GM18498 (cell line): Measurements from ENCODE around the gene PDGFRA.
"Not testable (repeated sequence)": the region's sequence is repeated elsewhere in the genome, so short reads cannot be mapped to it uniquely, and the experiment has no call there.

Source experiments
- ATAC-seq: cut with Tn5 transposase; IDR thresholded peaks from one replicate; pipeline ENCODE4 v1.9.1; 2021; ENCODE audit warnings: mild to moderate bottlenecking, moderate library complexity; ENCODE audit not compliant: unreplicated experiment

Gene PDGFRA

DNA sequence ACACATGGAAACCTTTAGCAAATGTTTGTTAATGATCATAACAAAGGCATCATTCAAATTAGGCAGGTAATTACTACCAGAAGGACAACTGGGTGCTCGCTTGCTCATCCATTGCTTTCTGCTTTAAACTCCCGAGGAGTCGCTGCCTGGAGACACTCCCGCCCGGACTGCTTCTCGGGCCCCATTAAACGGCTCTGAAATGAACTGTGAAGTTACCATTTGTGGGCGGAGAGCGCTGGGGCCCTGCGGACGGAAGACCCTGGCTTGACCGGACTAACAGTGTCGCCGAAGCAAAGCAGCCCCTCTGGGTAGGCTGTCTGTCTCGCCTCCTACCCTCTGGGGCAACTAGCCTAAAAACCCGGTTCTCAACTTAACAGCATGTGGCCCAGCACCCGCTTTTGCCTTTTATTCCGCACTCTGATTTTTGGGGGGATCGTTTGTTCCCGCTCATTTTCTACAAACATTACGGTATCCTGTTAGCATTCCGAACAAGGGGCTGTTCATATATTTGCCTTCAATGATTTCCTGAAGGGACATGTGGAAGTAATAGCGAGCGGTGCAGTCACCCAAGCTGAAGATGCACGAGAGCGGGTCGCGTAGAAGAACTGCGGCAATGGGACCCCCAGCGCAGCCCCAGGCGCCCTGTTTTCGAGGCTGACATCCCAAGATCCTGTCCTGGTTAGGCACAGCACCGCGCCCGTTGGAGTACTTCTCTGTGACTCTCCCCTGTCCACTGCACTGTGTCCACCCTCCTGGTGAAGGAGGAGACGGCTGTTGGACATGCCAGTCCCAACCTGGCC lies 1.6 kb upstream of the PDGFRA start:
- ATAC-seq: no peak

DNA sequence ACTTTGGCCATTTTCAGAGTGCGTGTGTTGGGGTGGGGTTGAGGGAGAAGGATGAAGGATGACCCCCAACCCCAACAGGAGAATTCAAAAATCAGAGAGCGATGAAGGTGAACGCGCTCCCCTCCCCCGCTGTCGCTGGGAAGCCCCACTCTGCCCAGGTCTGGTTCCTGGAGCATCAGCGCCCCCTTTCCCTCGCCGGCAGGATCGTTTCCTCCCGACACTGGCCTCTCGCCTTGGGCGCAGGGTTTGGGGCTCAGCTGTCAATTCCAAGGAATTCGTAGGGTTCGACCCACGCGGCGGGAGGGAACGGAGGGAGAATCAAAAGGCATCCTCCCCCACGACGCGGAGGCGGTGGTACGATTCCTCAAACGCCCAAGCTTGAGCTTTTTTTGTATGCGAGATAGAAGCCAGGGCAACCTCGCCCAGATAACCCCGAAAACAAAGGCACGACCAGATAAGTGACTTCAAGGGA lies 1.0 kb upstream of the PDGFRA start:
- ATAC-seq: no peak

DNA sequence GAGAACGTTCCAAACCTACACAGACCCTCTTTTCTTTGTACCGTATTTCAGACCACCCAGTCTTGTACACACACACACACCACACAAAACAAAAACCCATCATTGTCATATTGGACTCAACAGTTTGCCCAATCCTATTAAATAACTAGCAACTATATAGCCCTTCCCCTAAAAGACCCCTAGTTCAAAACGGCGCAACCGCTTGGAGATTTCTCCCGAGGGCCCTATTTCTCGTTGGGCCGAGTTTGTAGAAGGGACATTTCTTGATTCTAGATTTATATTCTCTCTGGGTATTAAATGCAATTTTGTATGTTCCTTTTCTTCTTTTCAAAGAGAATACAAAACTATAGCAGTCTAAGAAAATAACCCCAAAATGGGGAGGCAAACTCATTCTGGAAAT lies 547 bp upstream of the PDGFRA start:
- ATAC-seq: no peak

DNA sequence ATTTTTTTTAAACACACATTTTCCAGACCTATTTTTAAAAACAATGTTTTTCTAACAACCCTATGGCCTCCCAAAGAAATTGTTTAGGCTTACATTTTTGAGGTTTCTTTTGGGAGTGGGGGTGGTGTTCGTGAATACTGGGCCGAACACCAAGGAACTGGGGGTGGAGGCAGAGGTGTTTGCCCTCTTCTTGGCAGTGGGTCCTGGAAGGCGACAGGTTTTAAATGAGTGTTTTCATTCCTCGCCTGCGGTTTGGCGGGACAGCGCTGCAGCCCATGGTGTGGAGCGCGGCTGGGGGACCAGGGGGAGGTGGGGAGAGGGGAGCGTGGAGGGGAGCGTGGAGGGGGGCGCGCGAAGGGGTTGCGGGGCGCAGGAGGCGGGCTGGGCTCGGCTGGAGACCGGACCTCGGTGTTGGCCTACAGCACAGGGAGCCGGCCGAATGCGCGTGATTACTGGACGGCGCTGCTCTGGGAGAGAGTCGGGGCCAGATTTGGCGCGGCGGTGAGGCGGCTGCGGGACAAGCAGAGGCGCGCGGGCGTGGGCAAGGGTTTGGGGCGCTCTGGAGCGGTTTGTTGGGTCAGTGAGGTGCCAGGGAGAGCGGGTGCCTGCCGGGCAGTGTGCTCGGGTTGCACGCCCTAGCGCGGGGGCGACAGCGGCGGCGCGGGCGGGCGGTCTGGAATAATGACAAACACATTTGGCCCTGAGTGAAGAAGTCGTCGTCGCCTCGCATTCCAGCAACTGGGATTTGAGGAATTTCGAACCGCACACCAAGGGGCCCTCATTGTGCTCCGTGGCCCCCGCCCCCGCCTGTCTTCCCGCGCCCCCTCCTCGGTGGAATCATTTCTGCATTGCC lies 764 bp downstream of the PDGFRA start:
- ATAC-seq: no peak

DNA sequence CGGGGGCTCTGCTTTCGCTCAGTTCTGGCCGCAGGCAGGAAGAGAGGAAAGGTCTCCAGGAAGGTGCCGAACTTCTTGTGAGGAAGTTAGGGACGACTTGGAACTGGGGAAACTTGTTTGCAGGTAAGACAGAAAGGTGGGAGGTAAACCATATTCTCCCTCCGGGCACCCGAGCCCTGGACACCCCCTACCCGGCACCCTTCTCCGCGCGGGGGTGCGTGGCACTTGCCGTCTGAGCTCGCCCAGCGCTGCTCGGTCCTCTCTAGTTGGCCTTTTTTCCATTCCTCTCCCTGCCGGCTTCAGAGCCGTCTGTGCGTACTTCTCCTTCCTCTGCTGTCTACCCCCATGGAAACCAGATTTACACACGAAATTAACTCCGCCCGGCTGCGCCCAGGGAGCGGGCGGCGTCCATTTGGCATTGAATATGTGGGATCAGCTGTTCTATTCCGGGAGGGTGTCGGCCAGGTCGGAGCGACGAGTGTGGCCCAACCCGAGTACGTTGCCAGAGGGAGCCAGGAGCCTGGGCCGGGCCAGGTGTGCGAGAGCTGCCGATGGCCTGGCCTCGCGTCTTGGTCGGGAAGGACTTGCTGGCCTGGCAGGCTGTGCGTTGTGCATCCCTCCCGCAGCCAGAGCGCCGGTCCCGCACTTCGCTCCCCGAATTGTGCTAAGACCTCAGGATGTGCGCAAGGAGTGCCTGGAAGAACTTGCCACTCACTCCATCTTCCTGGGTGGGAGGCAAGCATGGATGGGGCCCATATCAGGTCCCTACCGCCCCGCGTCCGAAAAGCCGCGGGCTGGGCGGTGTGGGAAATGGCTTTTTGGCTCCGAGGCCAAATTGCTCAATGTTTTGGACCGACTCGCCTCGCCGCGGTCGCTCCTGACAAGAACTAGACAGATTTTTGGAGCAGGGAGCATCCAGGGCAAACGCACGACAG lies 1.7 kb downstream of the PDGFRA start:
- ATAC-seq: no peak

DNA sequence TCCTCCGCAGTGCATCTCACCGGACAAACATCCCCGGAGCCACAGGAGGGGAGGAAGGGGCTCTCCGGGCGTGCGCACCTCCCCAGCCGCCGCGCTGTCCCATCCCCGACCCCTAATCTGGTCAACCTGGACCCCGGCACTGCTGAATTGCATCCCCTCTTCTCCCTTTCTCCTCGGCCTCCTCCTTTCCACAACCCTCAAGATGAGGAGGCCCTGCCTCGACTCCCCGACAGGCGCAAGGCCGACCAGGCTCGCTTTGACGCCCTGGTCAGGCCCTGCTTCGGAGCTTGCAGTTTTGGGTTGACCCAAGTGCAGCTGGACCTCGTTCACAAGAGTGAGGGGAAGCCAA lies 2.3 kb downstream of the PDGFRA start:
- ATAC-seq: no peak

DNA sequence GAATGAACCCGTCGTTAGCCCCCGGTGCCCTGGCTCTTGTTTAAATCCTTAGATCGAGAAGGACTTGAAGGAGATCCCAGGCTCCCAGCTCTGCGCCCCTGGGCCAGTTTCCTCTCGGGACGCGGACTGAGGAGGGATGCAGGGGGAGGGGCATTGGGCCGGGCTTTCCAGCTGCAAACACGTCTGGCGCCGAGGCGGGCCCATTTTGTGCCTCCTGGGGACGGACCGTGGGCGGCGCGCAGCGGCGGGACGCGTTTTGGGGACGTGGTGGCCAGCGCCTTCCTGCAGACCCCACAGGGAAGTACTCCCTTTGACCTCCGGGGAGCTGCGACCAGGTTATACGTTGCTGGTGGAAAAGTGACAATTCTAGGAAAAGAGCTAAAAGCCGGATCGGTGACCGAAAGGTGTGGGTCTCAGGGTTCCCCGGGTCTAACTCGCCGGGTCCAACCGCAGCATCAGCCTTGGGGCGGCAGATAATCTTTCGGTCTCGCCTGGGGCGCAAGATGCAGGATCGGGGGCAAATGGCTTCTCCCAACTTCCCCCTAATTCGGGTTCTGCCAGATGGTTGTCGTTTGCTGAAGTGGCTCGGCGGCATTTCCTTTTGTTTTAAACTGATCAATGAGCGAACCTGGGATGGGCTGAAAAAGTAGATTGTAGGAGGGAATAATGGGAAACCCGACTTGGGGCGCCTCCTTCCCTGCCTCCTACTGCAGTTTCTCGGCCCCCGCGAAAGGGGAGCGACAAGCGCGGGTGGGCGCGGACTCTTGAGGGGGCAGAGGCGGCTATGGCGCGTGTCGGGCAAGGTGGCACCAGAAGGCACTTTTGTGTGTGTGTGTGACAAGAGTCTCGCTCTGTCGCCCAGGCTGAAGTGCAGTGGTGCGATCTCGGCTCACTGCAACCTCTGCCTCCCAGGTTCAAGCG lies 2.9 kb downstream of the PDGFRA start:
- no peak for ATAC-seq

DNA sequence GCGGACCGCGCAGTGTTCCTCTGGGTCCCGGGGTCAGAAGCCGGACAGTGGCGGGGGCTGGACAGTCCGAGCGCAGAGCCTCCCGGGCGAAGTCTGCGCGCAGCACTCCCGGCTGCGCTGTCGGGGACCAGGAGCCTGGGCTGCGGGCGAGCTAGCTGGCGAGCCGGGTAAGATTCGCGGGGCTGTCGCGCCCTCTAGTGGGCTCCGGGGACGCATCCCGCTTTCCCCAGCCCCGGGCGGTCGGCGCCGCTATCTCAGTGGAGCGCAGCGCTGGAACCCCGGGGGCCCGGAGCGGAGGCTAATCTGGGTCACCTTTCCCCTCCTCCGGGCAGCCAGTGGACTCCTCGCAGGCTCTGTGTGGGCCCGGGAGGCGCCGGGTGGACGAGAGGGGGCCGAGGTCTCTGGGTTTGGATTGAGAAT lies 4.2 kb downstream of the PDGFRA start:
- ATAC-seq: peak; percentile 91

DNA sequence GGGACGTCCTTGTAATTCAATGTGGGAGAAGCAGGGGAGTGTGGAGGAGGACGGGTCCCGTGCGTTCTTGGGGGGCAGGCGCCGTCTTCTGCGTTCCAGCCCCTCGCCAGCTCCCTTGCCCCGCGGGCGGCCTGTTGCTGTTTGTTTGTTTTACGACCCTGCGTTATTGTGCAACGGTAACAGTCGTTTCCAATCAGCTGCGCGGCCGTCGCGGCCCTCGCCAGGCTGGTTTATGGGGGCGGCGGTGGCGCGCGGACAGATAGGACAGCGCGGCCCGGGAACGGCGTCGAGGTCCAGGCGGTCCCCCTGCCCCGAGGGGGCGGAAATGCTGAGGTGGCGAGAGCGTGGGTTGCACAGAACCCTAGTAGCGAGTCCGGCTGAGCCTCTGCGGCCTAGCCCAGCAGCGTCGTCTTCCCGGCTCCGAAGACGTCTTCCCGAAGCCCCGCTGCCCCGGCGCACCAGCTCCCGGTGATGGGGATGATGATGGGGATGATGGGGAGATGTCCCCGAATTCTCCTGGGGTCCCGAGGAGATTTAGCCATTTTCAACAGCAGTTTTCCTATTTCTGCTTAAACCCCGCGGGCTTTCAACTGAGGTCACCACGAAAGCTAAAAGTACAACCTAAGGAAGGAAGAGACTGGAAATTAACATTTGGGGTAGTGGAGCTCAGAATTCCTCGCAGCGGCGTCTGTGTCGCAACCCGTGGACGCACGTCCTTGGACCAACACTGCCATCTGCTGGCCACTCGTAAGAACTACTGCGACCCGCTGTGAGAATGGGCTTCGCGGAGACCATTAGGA lies 4.8 kb downstream of the PDGFRA start:
- peak; percentile 53 for ATAC-seq

DNA sequence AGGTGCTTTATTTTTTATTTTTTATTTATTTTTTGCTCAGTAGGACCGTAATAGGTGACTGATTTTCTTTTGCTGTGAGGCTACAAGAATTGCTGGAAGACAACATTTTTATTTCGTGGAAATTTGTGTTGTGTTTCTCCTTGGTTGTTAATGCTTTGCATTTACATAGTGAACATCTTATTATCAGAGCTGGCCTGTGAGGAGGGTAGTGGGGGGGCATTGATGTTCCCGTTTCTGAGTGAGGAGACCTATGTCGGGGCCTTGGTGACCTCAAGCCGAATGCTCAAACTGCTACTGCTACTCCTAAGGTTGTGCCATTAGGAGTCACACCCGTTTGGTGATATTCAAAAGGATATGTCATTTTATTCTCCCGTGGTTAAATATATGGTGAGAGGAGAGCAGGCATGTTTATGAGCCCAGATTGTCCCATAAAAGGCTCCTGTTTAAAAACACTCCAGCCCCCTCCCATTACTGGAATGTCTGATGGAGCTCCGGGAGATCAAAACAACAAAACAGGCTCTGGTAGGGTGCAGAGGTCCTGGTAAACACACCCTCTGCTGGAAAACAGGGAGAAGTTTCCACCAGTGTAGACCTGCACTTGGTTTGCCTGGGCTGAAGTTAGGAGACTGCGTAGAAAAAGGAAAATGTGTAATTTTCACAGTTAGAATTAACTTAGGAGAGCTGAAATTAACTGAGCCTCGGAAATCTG lies 5.6 kb downstream of the PDGFRA start:
- no peak for ATAC-seq

DNA sequence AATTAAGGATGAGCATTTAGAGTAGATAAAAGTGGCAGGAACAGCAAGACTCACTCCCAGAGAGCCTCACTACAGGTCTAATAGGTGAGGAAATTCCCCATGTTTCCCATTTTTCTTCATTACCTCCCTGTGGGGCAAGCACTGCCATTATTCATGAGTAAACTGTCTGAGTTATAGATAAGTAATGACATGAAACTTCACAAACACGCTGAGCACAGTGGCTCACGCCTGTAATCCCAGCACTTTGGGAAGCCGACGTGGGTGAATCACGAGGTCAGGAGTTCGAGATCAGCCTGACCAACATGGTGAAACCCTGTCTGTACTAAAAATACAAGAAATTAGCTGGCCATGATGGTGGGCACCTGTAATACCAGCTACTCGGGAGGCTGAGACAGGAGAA lies 7.2 kb downstream of the PDGFRA start:
- not testable (repeated sequence) for ATAC-seq

DNA sequence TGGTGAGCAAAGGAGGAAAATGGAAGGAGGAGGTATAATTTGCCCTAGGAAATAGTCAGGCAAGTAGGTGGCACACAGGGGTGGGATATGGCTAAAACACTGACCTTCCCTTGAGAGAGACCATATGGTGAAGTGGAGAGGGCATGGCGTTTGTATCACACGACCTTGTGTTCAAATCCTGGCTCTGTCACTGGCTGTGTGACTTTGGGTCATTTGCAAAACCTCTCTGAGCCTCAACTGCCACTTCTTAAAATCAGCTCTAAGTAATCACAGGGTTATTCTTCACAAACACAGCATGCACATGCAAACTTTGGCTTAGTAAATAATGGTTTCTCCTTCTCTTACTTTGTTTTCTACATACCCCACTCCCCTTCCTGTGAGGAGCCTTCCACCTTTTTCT lies 8.7 kb downstream of the PDGFRA start:
- no peak for ATAC-seq

DNA sequence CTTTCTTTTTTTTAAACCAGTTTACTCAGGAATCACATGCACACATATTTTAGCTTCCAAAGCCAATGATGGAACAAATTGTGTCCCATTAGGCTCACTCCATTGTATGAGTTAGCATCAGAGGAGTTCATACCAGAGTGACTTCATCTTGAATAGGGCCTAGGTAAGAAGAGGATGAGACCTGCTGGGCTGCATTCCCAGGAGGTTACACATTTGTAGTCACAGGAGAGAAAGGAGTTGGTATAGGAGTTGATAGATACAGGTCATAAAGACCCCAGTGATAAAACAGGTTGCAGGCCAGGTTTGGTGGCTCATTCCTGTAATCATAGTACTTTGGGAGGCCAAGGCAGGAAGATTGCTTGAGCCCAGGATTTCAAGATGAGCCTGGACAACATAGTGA lies 9.3 kb downstream of the PDGFRA start:
- no peak for ATAC-seq

DNA sequence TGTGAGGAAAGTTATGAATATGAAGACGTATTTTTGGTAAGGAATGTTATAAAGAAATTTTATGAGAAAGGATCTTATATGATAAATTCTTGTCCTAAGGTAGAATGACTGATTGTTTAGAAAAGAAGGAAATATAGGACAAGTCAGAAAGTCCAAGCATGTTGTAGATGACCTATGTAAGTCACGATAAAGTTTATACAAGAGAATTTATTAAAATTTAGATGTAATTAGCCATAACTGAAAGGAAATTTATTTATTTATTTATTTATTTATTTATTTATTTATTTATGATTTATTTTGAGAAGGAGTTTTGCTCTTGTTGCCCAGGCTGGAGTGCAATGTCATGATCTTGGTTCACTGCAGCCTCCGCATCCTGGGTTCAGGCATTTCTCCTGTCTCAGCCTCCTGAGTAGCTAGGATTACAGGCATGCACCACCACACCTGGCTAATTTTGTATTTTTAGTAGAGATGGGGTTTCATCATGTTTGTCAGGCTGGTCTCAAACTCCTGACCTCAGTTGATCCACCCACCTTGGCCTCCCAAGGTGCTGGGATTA lies 12.3 kb downstream of the PDGFRA start:
- ATAC-seq: not testable (repeated sequence)

DNA sequence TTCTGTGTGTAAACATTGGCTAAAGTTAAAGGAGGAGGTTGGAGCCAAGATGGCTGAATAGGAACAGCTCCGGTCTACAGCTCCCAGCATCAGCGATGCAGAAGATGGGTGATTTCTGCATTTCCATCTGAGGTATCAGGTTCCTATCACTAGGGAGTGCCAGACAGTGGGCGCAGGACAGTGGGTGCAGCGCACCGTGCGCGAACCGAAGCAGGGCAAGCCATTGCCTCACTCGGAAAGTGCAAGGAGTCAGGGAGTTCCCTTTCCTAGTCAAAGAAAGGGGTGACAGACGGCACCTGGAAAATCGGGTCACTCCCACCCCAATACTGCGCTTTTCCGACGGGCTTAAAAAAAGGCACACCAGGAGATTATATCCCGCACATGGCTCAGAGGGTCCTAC lies 14.4 kb downstream of the PDGFRA start:
- ATAC-seq: not testable (repeated sequence)

DNA sequence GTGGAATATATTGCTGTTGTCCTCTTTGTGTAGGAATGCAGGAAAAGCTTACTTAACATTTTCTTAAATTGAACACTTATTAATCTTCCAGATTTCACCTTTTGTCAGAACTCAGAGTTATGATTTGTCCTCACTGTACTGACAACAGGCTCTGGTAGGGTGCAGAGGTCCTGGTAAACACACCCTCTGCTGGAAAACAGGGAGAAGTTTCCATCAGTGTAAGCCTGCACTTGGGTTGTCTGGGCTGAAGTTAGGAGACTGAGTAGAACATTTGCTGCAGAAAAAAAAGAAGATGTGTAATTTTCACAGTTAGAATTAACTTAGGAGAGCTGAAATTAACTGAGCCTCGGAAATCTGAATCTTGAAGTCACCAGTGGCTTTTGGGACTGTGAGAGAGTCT lies 23.2 kb downstream of the PDGFRA start:
- ATAC-seq: not testable (repeated sequence)

DNA sequence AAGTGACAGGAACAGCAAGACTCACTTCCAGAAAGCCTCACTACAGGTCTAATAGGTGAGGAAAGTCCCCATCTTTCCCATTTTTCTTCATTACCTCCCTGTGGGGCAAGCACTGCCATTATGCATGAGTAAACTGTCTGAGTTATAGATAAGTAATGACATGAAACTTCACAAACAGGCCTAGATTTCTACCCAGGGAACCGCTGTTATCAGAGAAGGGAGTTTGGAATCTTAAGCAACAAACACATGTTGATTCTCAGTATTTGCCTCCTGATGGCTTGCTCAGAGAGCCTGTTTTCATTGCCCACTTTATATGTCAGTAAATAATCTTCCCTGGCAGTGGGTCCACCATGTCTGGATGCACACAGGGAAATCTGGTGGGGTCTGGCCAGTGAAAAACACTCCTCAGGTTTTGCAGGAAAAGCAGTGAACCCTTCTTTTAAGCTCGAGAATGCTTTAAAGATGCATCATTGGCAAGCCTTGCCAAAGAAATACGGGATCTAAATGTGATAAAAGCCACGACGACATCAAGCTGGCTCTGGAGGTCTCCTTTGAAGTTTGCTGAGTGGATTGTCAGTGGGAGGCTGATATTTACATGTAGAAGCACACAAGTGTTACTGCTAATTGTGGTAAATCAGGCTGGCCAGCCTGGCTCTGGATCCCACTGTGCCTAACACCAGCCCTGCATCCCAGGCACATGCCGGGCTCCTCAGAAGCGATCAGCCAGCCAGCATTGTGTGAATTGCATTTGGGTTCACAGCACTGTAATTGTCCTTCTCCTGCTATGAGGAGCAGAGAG lies 25.2 kb downstream of the PDGFRA start:
- ATAC-seq: no peak

DNA sequence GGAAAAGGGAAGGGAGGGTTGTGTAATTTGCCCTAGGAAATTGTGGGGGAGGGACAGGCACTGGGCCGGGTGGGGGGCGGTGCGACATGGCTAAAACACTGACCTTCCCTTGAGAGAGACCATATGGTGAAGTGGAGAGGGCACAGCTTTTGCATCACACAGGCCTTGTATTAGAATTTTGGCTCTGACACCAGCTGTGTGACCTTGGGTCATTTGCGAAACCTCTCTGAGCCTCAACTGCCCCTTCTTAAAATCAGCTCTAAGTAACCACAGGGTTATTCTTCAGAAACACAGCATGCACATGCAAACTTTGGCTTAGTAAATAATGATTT lies 25.8 kb downstream of the PDGFRA start:
- ATAC-seq: no peak
